Skeletal muscle satellite cell (primary cell): Measurements from ENCODE around the gene TMC8.
A peak's percentile ranks its signal among the peaks of the same experiment; 100 is the strongest.

ENCODE experiments used
- H3K27me3 ChIP-seq: 2 replicates; pipeline ENCODE4 v1.7.0; 2013; ENCODE audit warnings: low read length; ENCODE audit not compliant: control insufficient read depth, insufficient read depth
- H3K36me3 ChIP-seq: 2 replicates; pipeline ENCODE4 v1.7.0; 2013; ENCODE audit warnings: mild to moderate bottlenecking, control low read depth, low read length; ENCODE audit not compliant: insufficient read depth
- H3K4me1 ChIP-seq: 2 replicates; pipeline ENCODE4 v1.7.0; 2013; ENCODE audit warnings: low read length; ENCODE audit not compliant: control insufficient read depth, insufficient read depth
- H3K4me2 ChIP-seq: 2 replicates; pipeline ENCODE4 v1.7.0; 2013; ENCODE audit warnings: mild to moderate bottlenecking, low read length
- H3K4me3 ChIP-seq: 2 replicates; pipeline ENCODE4 v1.7.0; 2013; ENCODE audit warnings: low read length
- H3K9ac ChIP-seq: 2 replicates; pipeline ENCODE4 v1.7.0; 2013; ENCODE audit warnings: mild to moderate bottlenecking, low read depth, low read length, moderate library complexity
- H3K9me3 ChIP-seq: replicated peaks from 2 replicates; pipeline ENCODE4 v1.7.0; 2013; ENCODE audit warnings: mild to moderate bottlenecking, control low read depth, low read length

The TMC8 gene

GRCh38 chr17:78173097-78173715, 42.6 kb downstream of the TMC8 start:
- Histone ChIP-seq H3K9me3 (no peaks in the 10 kb centered on the region), H3K4me2 (no peak overlapping the region), H3K27me3 (no peaks in the 10 kb centered on the region), H3K9ac (no peak overlapping the region), H3K4me3 (no peak overlapping the region), H3K4me1 (peaks cover 12% of the 10 kb centered on the region), H3K36me3 (peaks cover under 1% of the 10 kb centered on the region)

- Histone ChIP-seq H3K4me1 (peaks cover 17% of the 10 kb centered on the region), H3K4me3 (no peak overlapping the region), H3K9me3 (no peaks in the 10 kb centered on the region), H3K36me3 (peaks cover 7% of the 10 kb centered on the region), H3K4me2 (no peak overlapping the region), H3K27me3 (no peaks in the 10 kb centered on the region), H3K9ac (no peak overlapping the region)
Measured at GRCh38 chr17:78174346-78174869, 43.8 kb downstream of the TMC8 start.

- H3K4me2 ChIP-seq: no peak overlapping the region
- H3K4me1 ChIP-seq: peaks cover 23% of the 10 kb centered on the region
- H3K36me3 ChIP-seq: peaks cover 7% of the 10 kb centered on the region
- no peak overlapping the region for H3K9ac ChIP-seq
- no peaks in the 10 kb centered on the region for H3K27me3 ChIP-seq
- no peaks in the 10 kb centered on the region for H3K9me3 ChIP-seq
- H3K4me3 ChIP-seq: no peak overlapping the region
Measured at GRCh38 chr17:78174870-78175642, 44.5 kb downstream of the TMC8 start.

GRCh38 chr17:78175643-78175981, 45.0 kb downstream of the TMC8 start:
- Histone ChIP-seq H3K4me3 (no peak overlapping the region), H3K36me3 (peaks cover 7% of the 10 kb centered on the region), H3K9ac (no peak overlapping the region), H3K4me2 (no peak overlapping the region), H3K9me3 (no peaks in the 10 kb centered on the region), H3K27me3 (no peaks in the 10 kb centered on the region), H3K4me1 (peaks cover 27% of the 10 kb centered on the region)

- H3K4me3 ChIP-seq: no peak overlapping the region
- peaks cover 7% of the 10 kb centered on the region for H3K36me3 ChIP-seq
- peaks cover 27% of the 10 kb centered on the region for H3K4me1 ChIP-seq
- H3K9ac ChIP-seq: no peak overlapping the region
- H3K4me2 ChIP-seq: no peak overlapping the region
- H3K9me3 ChIP-seq: no peaks in the 10 kb centered on the region
- no peaks in the 10 kb centered on the region for H3K27me3 ChIP-seq
Measured at GRCh38 chr17:78176548-78177025, 46.0 kb downstream of the TMC8 start.

- peak overlapping the region; percentile 37 for H3K9ac ChIP-seq
- peaks cover 21% of the 10 kb centered on the region for H3K4me1 ChIP-seq
- H3K4me2 ChIP-seq: peak overlapping the region; percentile 61
- H3K4me3 ChIP-seq: no peak overlapping the region
- H3K27me3 ChIP-seq: no peaks in the 10 kb centered on the region
- peaks cover 14% of the 10 kb centered on the region for H3K36me3 ChIP-seq
- no peaks in the 10 kb centered on the region for H3K9me3 ChIP-seq
Measured at GRCh38 chr17:78179372-78179771, 48.8 kb downstream of the TMC8 start.

GRCh38 chr17:78180083-78180482, 49.5 kb downstream of the TMC8 start:
- H3K9me3 ChIP-seq: no peaks in the 10 kb centered on the region
- H3K4me2 ChIP-seq: no peak overlapping the region
- H3K4me1 ChIP-seq: peaks cover 28% of the 10 kb centered on the region
- no peak overlapping the region for H3K4me3 ChIP-seq
- peak overlapping the region; percentile 37 for H3K9ac ChIP-seq
- peaks cover 14% of the 10 kb centered on the region for H3K36me3 ChIP-seq
- H3K27me3 ChIP-seq: no peaks in the 10 kb centered on the region

- Histone ChIP-seq H3K27me3 (no peaks in the 10 kb centered on the region), H3K4me2 (no peak overlapping the region), H3K4me3 (no peak overlapping the region), H3K9ac (peak overlapping the region; percentile 37), H3K36me3 (peaks cover 14% of the 10 kb centered on the region), H3K4me1 (peaks cover 32% of the 10 kb centered on the region), H3K9me3 (no peaks in the 10 kb centered on the region)
Measured at GRCh38 chr17:78180508-78180907, 49.9 kb downstream of the TMC8 start.

GRCh38 chr17:78182504-78182903, 51.9 kb downstream of the TMC8 start:
- H3K4me1 ChIP-seq: peaks cover 43% of the 10 kb centered on the region
- H3K4me2 ChIP-seq: no peak overlapping the region
- no peaks in the 10 kb centered on the region for H3K27me3 ChIP-seq
- no peaks in the 10 kb centered on the region for H3K9me3 ChIP-seq
- no peak overlapping the region for H3K4me3 ChIP-seq
- no peak overlapping the region for H3K9ac ChIP-seq
- peaks cover 14% of the 10 kb centered on the region for H3K36me3 ChIP-seq

GRCh38 chr17:78183916-78184315, 53.3 kb downstream of the TMC8 start:
- H3K27me3 ChIP-seq: no peaks in the 10 kb centered on the region
- no peak overlapping the region for H3K9ac ChIP-seq
- no peak overlapping the region for H3K4me3 ChIP-seq
- H3K36me3 ChIP-seq: peaks cover 10% of the 10 kb centered on the region
- peaks cover 48% of the 10 kb centered on the region for H3K4me1 ChIP-seq
- no peaks in the 10 kb centered on the region for H3K9me3 ChIP-seq
- no peak overlapping the region for H3K4me2 ChIP-seq

- Histone ChIP-seq H3K27me3 (no peaks in the 10 kb centered on the region), H3K4me2 (peak overlapping the region; percentile 99), H3K9me3 (no peaks in the 10 kb centered on the region), H3K4me1 (peaks cover 43% of the 10 kb centered on the region), H3K9ac (no peak overlapping the region), H3K4me3 (no peak overlapping the region), H3K36me3 (peaks cover 7% of the 10 kb centered on the region)
Measured at GRCh38 chr17:78184351-78184750, 53.8 kb downstream of the TMC8 start.
